Activated CD4-positive, alpha-beta T cell treated with anti-CD3 and anti-CD28 coated beads, Interleukin-2, amount 10 ng/mL, durations not matched to agents 24 days and 14 days (primary cell): Measurements from ENCODE around the gene SIX5. TPM values are rescaled to one million over a fixed set of nuclear protein-coding genes. Genes with fewer than 3 reads are reported as not detected.

ENCODE experiments used
- DNase-seq: peaks from one replicate; pipeline ENCODE4 v3.0.0; 2022
- H3K27ac Mint-ChIP-seq: one replicate; pipeline ENCODE4 v1.8.0; 2022; ENCODE audit warnings: mild to moderate bottlenecking, mixed read lengths
- H3K27me3 Mint-ChIP-seq: one replicate; pipeline ENCODE4 v1.8.0; 2022; ENCODE audit warnings: mixed read lengths
- H3K36me3 Mint-ChIP-seq: one replicate; pipeline ENCODE4 v1.8.0; 2022; ENCODE audit warnings: low read depth, mild to moderate bottlenecking, mixed read lengths
- H3K4me1 Mint-ChIP-seq: one replicate; pipeline ENCODE4 v1.8.0; 2021; ENCODE audit warnings: mixed read lengths
- H3K4me3 Mint-ChIP-seq: one replicate; pipeline ENCODE4 v1.8.0; 2022; ENCODE audit warnings: mild to moderate bottlenecking, moderate library complexity, mixed read lengths
- H3K9me3 Mint-ChIP-seq: one replicate; pipeline ENCODE4 v1.8.0; 2021; ENCODE audit warnings: mixed read lengths
- intact Hi-C: fragments of 100-400 bp; cut with micrococcal nuclease; formaldehyde crosslinking; loops from one replicate; pipeline ENCODE4 v1.15.1; 2023
- total RNA-seq: library from RNA; stranded (reverse); gene quantifications from 2 replicates; pipeline ENCODE4 v1.2.3, GENCODE V29; 2022

SIX5 gene
- total RNA-seq, 1 donor from 2014 or later: 4.3 TPM

- peaks cover 31% of the 10 kb centered on the region for H3K27me3 Mint-ChIP-seq
- H3K9me3 Mint-ChIP-seq: no peaks in the 10 kb centered on the region
- no peak overlapping the region for H3K4me3 Mint-ChIP-seq
- no peak for DNase-seq
- peaks cover 9% of the 10 kb centered on the region for H3K4me1 Mint-ChIP-seq
- H3K27ac Mint-ChIP-seq: no peak overlapping the region
- H3K36me3 Mint-ChIP-seq: peaks cover 52% of the 10 kb centered on the region
- intact Hi-C loops: no loop called here
Observed at GRCh38 chr19:45786533-45786894, 17.5 kb upstream of the SIX5 start.

GRCh38 chr19:45785781-45786532 is 16.9 kb upstream of the SIX5 start:
- intact Hi-C loops: no loop called here
- H3K27ac Mint-ChIP-seq: no peak overlapping the region
- no peak overlapping the region for H3K4me3 Mint-ChIP-seq
- H3K9me3 Mint-ChIP-seq: no peaks in the 10 kb centered on the region
- H3K4me1 Mint-ChIP-seq: peaks cover 6% of the 10 kb centered on the region
- H3K27me3 Mint-ChIP-seq: peaks cover 32% of the 10 kb centered on the region
- DNase-seq: no peak
- H3K36me3 Mint-ChIP-seq: peaks cover 49% of the 10 kb centered on the region

GRCh38 chr19:45785097-45785496 is 16.0 kb upstream of the SIX5 start:
- peak; percentile 56 for DNase-seq
- Mint-ChIP-seq H3K4me1 (peaks cover 4% of the 10 kb centered on the region), H3K36me3 (peaks cover 42% of the 10 kb centered on the region), H3K27me3 (peaks cover 37% of the 10 kb centered on the region), H3K27ac (no peak overlapping the region), H3K9me3 (no peaks in the 10 kb centered on the region), H3K4me3 (no peak overlapping the region)
- intact Hi-C loops: no loop called here

GRCh38 chr19:45784096-45784495 is 15.0 kb upstream of the SIX5 start:
- Mint-ChIP-seq H3K4me1 (peaks cover 10% of the 10 kb centered on the region), H3K36me3 (peaks cover 33% of the 10 kb centered on the region), H3K9me3 (no peaks in the 10 kb centered on the region), H3K27me3 (peaks cover 42% of the 10 kb centered on the region), H3K4me3 (no peak overlapping the region), H3K27ac (no peak overlapping the region)
- intact Hi-C loops: no loop called here
- no peak for DNase-seq

GRCh38 chr19:45782820-45783785 is 14.1 kb upstream of the SIX5 start:
- no peak for DNase-seq
- no peaks in the 10 kb centered on the region for H3K9me3 Mint-ChIP-seq
- intact Hi-C loops: no loop called here
- peaks cover 34% of the 10 kb centered on the region for H3K27me3 Mint-ChIP-seq
- peaks cover 25% of the 10 kb centered on the region for H3K36me3 Mint-ChIP-seq
- H3K4me1 Mint-ChIP-seq: peaks cover 15% of the 10 kb centered on the region
- H3K27ac Mint-ChIP-seq: no peak overlapping the region
- H3K4me3 Mint-ChIP-seq: no peak overlapping the region

- Mint-ChIP-seq H3K27me3 (peaks cover 29% of the 10 kb centered on the region), H3K4me3 (no peak within 1 kb of the TSS), H3K36me3 (peaks cover 16% of the 10 kb centered on the region), H3K27ac (no peak within 1 kb of the TSS), H3K9me3 (no peaks in the 10 kb centered on the region), H3K4me1 (peaks cover 15% of the 10 kb centered on the region)
- DNase-seq: no peak
- intact Hi-C loops: no loop called here
Observed at GRCh38 chr19:45782162-45782691, 13.2 kb upstream of the SIX5 start, which contains the start of gene DMPK. TSS of gene DMPK (minus strand) at chr19:45782490. CDS start at chr19:45782352, 138 bp downstream.

- no peak for DNase-seq
- Mint-ChIP-seq H3K4me3 (no peak overlapping the region), H3K27ac (no peak overlapping the region), H3K27me3 (peaks cover 29% of the 10 kb centered on the region), H3K9me3 (no peaks in the 10 kb centered on the region), H3K36me3 (peaks cover 12% of the 10 kb centered on the region), H3K4me1 (peaks cover 15% of the 10 kb centered on the region)
- intact Hi-C loops: no loop called here
Observed at GRCh38 chr19:45781214-45782161, 12.4 kb upstream of the SIX5 start.

GRCh38 chr19:45780448-45781213 is 11.6 kb upstream of the SIX5 start:
- peaks cover 8% of the 10 kb centered on the region for H3K36me3 Mint-ChIP-seq
- peaks cover 15% of the 10 kb centered on the region for H3K4me1 Mint-ChIP-seq
- intact Hi-C loops: no loop called here
- H3K4me3 Mint-ChIP-seq: no peak overlapping the region
- no peak overlapping the region for H3K27ac Mint-ChIP-seq
- peaks cover 29% of the 10 kb centered on the region for H3K27me3 Mint-ChIP-seq
- DNase-seq: no peak
- H3K9me3 Mint-ChIP-seq: no peaks in the 10 kb centered on the region

- Mint-ChIP-seq H3K27me3 (peaks cover 27% of the 10 kb centered on the region), H3K9me3 (no peaks in the 10 kb centered on the region), H3K36me3 (peaks cover 6% of the 10 kb centered on the region), H3K4me3 (no peak overlapping the region), H3K27ac (no peak overlapping the region), H3K4me1 (peaks cover 15% of the 10 kb centered on the region)
- DNase-seq: no peak
- intact Hi-C loops: no loop called here
Observed at GRCh38 chr19:45780146-45780447, 11.0 kb upstream of the SIX5 start.

- peak overlapping the region; percentile 72 for H3K4me3 Mint-ChIP-seq
- no peaks in the 10 kb centered on the region for H3K9me3 Mint-ChIP-seq
- DNase-seq: peak; percentile 96
- peaks cover 15% of the 10 kb centered on the region for H3K4me1 Mint-ChIP-seq
- intact Hi-C loops: loop anchor here (1.0 kb wide), 2 partner anchors 9 to 13 kb away; partner anchors contain the start of gene DMWD
- peak overlapping the region; percentile 34 for H3K27ac Mint-ChIP-seq
- peaks cover 26% of the 10 kb centered on the region for H3K27me3 Mint-ChIP-seq
- peaks cover 6% of the 10 kb centered on the region for H3K36me3 Mint-ChIP-seq
Observed at GRCh38 chr19:45779231-45780145, 10.4 kb upstream of the SIX5 start.

- Mint-ChIP-seq H3K27ac (no peak overlapping the region), H3K27me3 (peaks cover 22% of the 10 kb centered on the region), H3K4me3 (peak overlapping the region; percentile 72), H3K9me3 (no peaks in the 10 kb centered on the region), H3K36me3 (peaks cover 3% of the 10 kb centered on the region), H3K4me1 (peaks cover 15% of the 10 kb centered on the region)
- intact Hi-C loops: no loop called here
- no peak for DNase-seq
Observed at GRCh38 chr19:45778010-45778661, 9.1 kb upstream of the SIX5 start.
